ENCODE results near the gene CLCA2.
A peak's percentile ranks its signal among the peaks of the same experiment; 100 is the strongest.
"Not testable (repeated sequence)": the region's sequence is repeated elsewhere in the genome, so short reads cannot be mapped to it uniquely, and the experiment has no call there.

The CLCA2 gene

GRCh38 chr1:86499987-86500593 lies 76.1 kb downstream of the CLCA2 start:
- no CpG with 5 or more reads among the region's 3 CpGs for WGBS (ENCODE audit: insufficient coverage)
- H3K27ac ChIP-seq (ENCODE audit: insufficient read depth in 1 of 2, low read depth in 1 of 2, low read length in 2 of 2, poor library complexity in 1 of 2, severe bottlenecking in 2 of 2) = no peak overlapping the region
- DNase-seq = peak; percentile 39 to 67 (median 61)
- peaks cover 0 to 28% (median 20%) of the 10 kb centered on the region in 4 experiments for H3K4me1 ChIP-seq (ENCODE audit: control extremely low read depth in 1 of 4, control insufficient read depth in 4 of 4, insufficient read depth in 4 of 4, low read length in 3 of 4)
- H3K9me3 ChIP-seq (ENCODE audit: control extremely low read depth in 1 of 5, control insufficient read depth in 4 of 5, insufficient read depth in 2 of 5, low read depth in 1 of 5, low read length in 4 of 5) = no peaks in the 10 kb centered on the region
- no peak overlapping the region for H3K4me3 ChIP-seq (ENCODE audit: control insufficient read depth in 1 of 7, extremely low read depth in 1 of 7, insufficient read depth in 4 of 7, low read depth in 2 of 7, low read length in 6 of 7)
- ChIA-PET CTCF (interaction anchor here (0.6 to 5.8 kb wide), 28 partner anchors 9 to 608 kb away, joined by 3 to 48 read pairs (median 4); partner anchors contain the start of genes CLCA2 and ODF2L), POLR2A (no interaction called here)
- H3K27me3 ChIP-seq (replicated peaks in 2 of 5; ENCODE audit: control insufficient read depth in 4 of 5, insufficient read depth in 5 of 5, low read length in 4 of 5) = no peaks in the 10 kb centered on the region
- no peaks in the 10 kb centered on the region for H3K36me3 ChIP-seq (ENCODE audit: control insufficient read depth in 4 of 4, insufficient read depth in 4 of 4, low read length in 3 of 4)

GRCh38 chr1:86500714-86501113 lies 76.7 kb downstream of the CLCA2 start:
- Histone ChIP-seq H3K36me3 (ENCODE audit: control insufficient read depth in 4 of 4, insufficient read depth in 4 of 4, low read length in 3 of 4) (no peaks in the 10 kb centered on the region), H3K27me3 (replicated peaks in 2 of 5; ENCODE audit: control insufficient read depth in 4 of 5, insufficient read depth in 5 of 5, low read length in 4 of 5) (no peaks in the 10 kb centered on the region), H3K4me1 (ENCODE audit: control extremely low read depth in 1 of 4, control insufficient read depth in 4 of 4, insufficient read depth in 4 of 4, low read length in 3 of 4) (peaks cover 0 to 28% (median 20%) of the 10 kb centered on the region in 4 experiments), H3K9me3 (ENCODE audit: control extremely low read depth in 1 of 5, control insufficient read depth in 4 of 5, insufficient read depth in 2 of 5, low read depth in 1 of 5, low read length in 4 of 5) (no peaks in the 10 kb centered on the region), H3K27ac (ENCODE audit: insufficient read depth in 1 of 2, low read depth in 1 of 2, low read length in 2 of 2, poor library complexity in 1 of 2, severe bottlenecking in 2 of 2) (no peak overlapping the region), H3K4me3 (ENCODE audit: control insufficient read depth in 1 of 7, extremely low read depth in 1 of 7, insufficient read depth in 4 of 7, low read depth in 2 of 7, low read length in 6 of 7) (no peak overlapping the region)
- CTCF ChIA-PET = interaction anchor here (0.8 to 5.8 kb wide), 20 partner anchors 8 to 273 kb away, joined by 3 to 48 read pairs (median 4); partner anchors contain the start of genes CLCA2 and ODF2L
- POLR2A ChIA-PET = no interaction called here
- WGBS (ENCODE audit: insufficient coverage) = 100% methylated on average over 2 of the region's 2 CpGs
- no peak for DNase-seq

GRCh38 chr1:86502125-86502646 lies 78.2 kb downstream of the CLCA2 start:
- not testable (repeated sequence) for H3K27ac ChIP-seq (ENCODE audit: insufficient read depth in 1 of 2, low read depth in 1 of 2, low read length in 2 of 2, poor library complexity in 1 of 2, severe bottlenecking in 2 of 2)
- H3K4me3 ChIP-seq (ENCODE audit: control insufficient read depth in 1 of 7, extremely low read depth in 1 of 7, insufficient read depth in 4 of 7, low read depth in 2 of 7, low read length in 6 of 7) = peak overlapping the region; percentile 13 to 70 (median 41)

GRCh38 chr1:86502721-86503405 lies 78.9 kb downstream of the CLCA2 start:
- WGBS (ENCODE audit: insufficient coverage) = 81% methylated on average over 13 of the region's 18 CpGs
- H3K27me3 ChIP-seq (replicated peaks in 2 of 5; ENCODE audit: control insufficient read depth in 4 of 5, insufficient read depth in 5 of 5, low read length in 4 of 5) = no peaks in the 10 kb centered on the region
- peak in 2 of 3 donors; percentile 14 for DNase-seq
- peaks cover 0 to 28% (median 20%) of the 10 kb centered on the region in 4 experiments for H3K4me1 ChIP-seq (ENCODE audit: control extremely low read depth in 1 of 4, control insufficient read depth in 4 of 4, insufficient read depth in 4 of 4, low read length in 3 of 4)
- no peaks in the 10 kb centered on the region for H3K36me3 ChIP-seq (ENCODE audit: control insufficient read depth in 4 of 4, insufficient read depth in 4 of 4, low read length in 3 of 4)
- ChIA-PET CTCF (interaction anchor here (1.1 to 5.8 kb wide), 17 partner anchors 10 to 268 kb away, joined by 3 to 48 read pairs (median 6); partner anchors contain the start of genes CLCA2 and SH3GLB1), POLR2A (interaction anchor here (0.6 kb wide), 1 partner anchor 469 kb away, joined by 7 read pairs; no protein-coding TSS in a partner anchor)
- peak overlapping the region; percentile 13 to 70 (median 41) for H3K4me3 ChIP-seq (ENCODE audit: control insufficient read depth in 1 of 7, extremely low read depth in 1 of 7, insufficient read depth in 4 of 7, low read depth in 2 of 7, low read length in 6 of 7)
- no peak overlapping the region for H3K27ac ChIP-seq (ENCODE audit: insufficient read depth in 1 of 2, low read depth in 1 of 2, low read length in 2 of 2, poor library complexity in 1 of 2, severe bottlenecking in 2 of 2)
- no peaks in the 10 kb centered on the region for H3K9me3 ChIP-seq (ENCODE audit: control extremely low read depth in 1 of 5, control insufficient read depth in 4 of 5, insufficient read depth in 2 of 5, low read depth in 1 of 5, low read length in 4 of 5)

More at GRCh38 chr1:86502125-86502646, 78.2 kb downstream of the CLCA2 start:
- not testable (repeated sequence) for H3K9me3 ChIP-seq (ENCODE audit: control extremely low read depth in 1 of 5, control insufficient read depth in 4 of 5, insufficient read depth in 2 of 5, low read depth in 1 of 5, low read length in 4 of 5); H3K27me3 ChIP-seq (replicated peaks in 2 of 5; ENCODE audit: control insufficient read depth in 4 of 5, insufficient read depth in 5 of 5, low read length in 4 of 5); H3K36me3 ChIP-seq (ENCODE audit: control insufficient read depth in 4 of 4, insufficient read depth in 4 of 4, low read length in 3 of 4)
- ChIA-PET POLR2A (interaction anchor here (0.6 kb wide), 1 partner anchor 470 kb away, joined by 7 read pairs; no protein-coding TSS in a partner anchor), CTCF (interaction anchor here (0.9 to 5.8 kb wide), 16 partner anchors 9 to 268 kb away, joined by 3 to 48 read pairs (median 6); partner anchors contain the start of gene CLCA2)
- peak; percentile 77 to 82 (median 78) for DNase-seq
- 60% methylated on average over 14 of the region's 16 CpGs for WGBS (ENCODE audit: insufficient coverage)
- peaks cover 0 to 28% (median 20%) of the 10 kb centered on the region in 4 experiments for H3K4me1 ChIP-seq (ENCODE audit: control extremely low read depth in 1 of 4, control insufficient read depth in 4 of 4, insufficient read depth in 4 of 4, low read length in 3 of 4)

- no peaks in the 10 kb centered on the region for H3K27me3 ChIP-seq (replicated peaks in 2 of 5; ENCODE audit: control insufficient read depth in 4 of 5, insufficient read depth in 5 of 5, low read length in 4 of 5)
- peak overlapping the region in 5 of 7 experiments; percentile 19 to 70 (median 55) for H3K4me3 ChIP-seq (ENCODE audit: control insufficient read depth in 1 of 7, extremely low read depth in 1 of 7, insufficient read depth in 4 of 7, low read depth in 2 of 7, low read length in 6 of 7)
- ChIA-PET CTCF (interaction anchor here (0.9 to 5.8 kb wide), 7 partner anchors 30 to 201 kb away, joined by 3 to 48 read pairs (median 5); partner anchors contain the start of genes CLCA2, ODF2L and SH3GLB1), POLR2A (no interaction called here)
- no peaks in the 10 kb centered on the region for H3K36me3 ChIP-seq (ENCODE audit: control insufficient read depth in 4 of 4, insufficient read depth in 4 of 4, low read length in 3 of 4)
- WGBS (ENCODE audit: insufficient coverage) = 76% methylated on average over 17 of the region's 18 CpGs
- peak in 1 of 3 donors; percentile 4 for DNase-seq
- H3K4me1 ChIP-seq (ENCODE audit: control extremely low read depth in 1 of 4, control insufficient read depth in 4 of 4, insufficient read depth in 4 of 4, low read length in 3 of 4) = peaks cover 0 to 22% (median 18%) of the 10 kb centered on the region in 4 experiments
- H3K27ac ChIP-seq (ENCODE audit: insufficient read depth in 1 of 2, low read depth in 1 of 2, low read length in 2 of 2, poor library complexity in 1 of 2, severe bottlenecking in 2 of 2) = no peak overlapping the region
- H3K9me3 ChIP-seq (ENCODE audit: control extremely low read depth in 1 of 5, control insufficient read depth in 4 of 5, insufficient read depth in 2 of 5, low read depth in 1 of 5, low read length in 4 of 5) = no peaks in the 10 kb centered on the region
Observed at GRCh38 chr1:86503406-86504136, 79.6 kb downstream of the CLCA2 start.

- no peaks in the 10 kb centered on the region for H3K36me3 ChIP-seq (ENCODE audit: control insufficient read depth in 4 of 4, insufficient read depth in 4 of 4, low read length in 3 of 4)
- peak overlapping the region in 5 of 7 experiments; percentile 17 to 55 (median 44) for H3K4me3 ChIP-seq (ENCODE audit: control insufficient read depth in 1 of 7, extremely low read depth in 1 of 7, insufficient read depth in 4 of 7, low read depth in 2 of 7, low read length in 6 of 7)
- H3K27me3 ChIP-seq (replicated peaks in 2 of 5; ENCODE audit: control insufficient read depth in 4 of 5, insufficient read depth in 5 of 5, low read length in 4 of 5) = no peaks in the 10 kb centered on the region
- 28% methylated on average over 4 of the region's 9 CpGs for WGBS (ENCODE audit: insufficient coverage)
- ChIA-PET CTCF (interaction anchor here (0.9 to 5.8 kb wide), 8 partner anchors 13 to 200 kb away, joined by 3 to 48 read pairs (median 10); partner anchors contain the start of genes CLCA2, ODF2L and SH3GLB1), POLR2A (no interaction called here)
- H3K9me3 ChIP-seq (ENCODE audit: control extremely low read depth in 1 of 5, control insufficient read depth in 4 of 5, insufficient read depth in 2 of 5, low read depth in 1 of 5, low read length in 4 of 5) = no peaks in the 10 kb centered on the region
- no peak overlapping the region for H3K27ac ChIP-seq (ENCODE audit: insufficient read depth in 1 of 2, low read depth in 1 of 2, low read length in 2 of 2, poor library complexity in 1 of 2, severe bottlenecking in 2 of 2)
- DNase-seq = peak in 2 of 3 donors; percentile 35 to 50
- H3K4me1 ChIP-seq (ENCODE audit: control extremely low read depth in 1 of 4, control insufficient read depth in 4 of 4, insufficient read depth in 4 of 4, low read length in 3 of 4) = peaks cover 0 to 17% (median 15%) of the 10 kb centered on the region in 4 experiments
Observed at GRCh38 chr1:86504137-86504479, 80.1 kb downstream of the CLCA2 start.
